Loucy (cell line): ENCODE measurements around the gene IL17RD.

Source experiments
- H2AFZ ChIP-seq: fragments of 200-600 bp; sonication (generic); 2 replicates; pipeline ENCODE4 v1.6.0; 2016; ENCODE audit warnings: antibody characterized with exemption, mild to moderate bottlenecking, low read length, moderate library complexity
- H3F3A ChIP-seq: fragments of 200-600 bp; 2 replicates; pipeline ENCODE4 v1.6.0; 2016; ENCODE audit warnings: antibody characterized with exemption, low read depth, mild to moderate bottlenecking
- H3K27me3 ChIP-seq: fragments of 200-600 bp; sonication (generic); 2 replicates; pipeline ENCODE4 v1.6.1; 2014; ENCODE audit warnings: low read length, mild to moderate bottlenecking; ENCODE audit not compliant: insufficient read depth, poor library complexity, severe bottlenecking
- H3K36me3 ChIP-seq: fragments of 200-600 bp; sonication (generic); 2 replicates; pipeline ENCODE4 v1.6.1; 2016; ENCODE audit warnings: low read length; ENCODE audit not compliant: insufficient read depth
- H3K4me1 ChIP-seq: fragments of 200-600 bp; sonication (generic); 2 replicates; pipeline ENCODE4 v1.5.1; 2014; ENCODE audit warnings: low read length, mild to moderate bottlenecking; ENCODE audit not compliant: insufficient read depth, poor library complexity, severe bottlenecking
- H3K4me2 ChIP-seq: fragments of 200-600 bp; sonication (generic); 2 replicates; pipeline ENCODE4 v1.6.0; 2014; ENCODE audit warnings: antibody characterized with exemption, low read length, low read depth, mild to moderate bottlenecking; ENCODE audit not compliant: poor library complexity, severe bottlenecking
- H3K4me3 ChIP-seq: fragments of 200-600 bp; sonication (generic); 2 replicates; pipeline ENCODE4 v1.5.1; 2014; ENCODE audit warnings: low read length, mild to moderate bottlenecking, mixed read lengths; ENCODE audit not compliant: poor library complexity, severe bottlenecking
- H3K79me2 ChIP-seq: fragments of 200-600 bp; sonication (generic); 2 replicates; pipeline ENCODE4 v1.6.1; 2014; ENCODE audit warnings: low read length; ENCODE audit not compliant: insufficient read depth
- H3K9ac ChIP-seq: fragments of 200-600 bp; sonication (generic); 2 replicates; pipeline ENCODE4 v1.6.0; 2014; ENCODE audit warnings: mild to moderate bottlenecking, low read depth, low read length, moderate library complexity; ENCODE audit not compliant: poor library complexity, severe bottlenecking
- H3K9me2 ChIP-seq: fragments of 200-600 bp; sonication (generic); replicated peaks from 2 replicates; pipeline ENCODE4 v1.6.1; 2016; ENCODE audit warnings: low read depth, low read length, mixed read lengths
- H3K9me3 ChIP-seq: fragments of 200-600 bp; sonication (generic); 2 replicates; pipeline ENCODE4 v1.6.1; 2014; ENCODE audit warnings: mild to moderate bottlenecking, antibody characterized with exemption, low read length, low read depth; ENCODE audit not compliant: insufficient read depth
- H4K20me1 ChIP-seq: fragments of 200-600 bp; sonication (generic); 2 replicates; pipeline ENCODE4 v1.6.0; 2014; ENCODE audit warnings: antibody characterized with exemption, low read length, mild to moderate bottlenecking; ENCODE audit not compliant: insufficient read depth, poor library complexity, severe bottlenecking
- EZH2phosphoT487 ChIP-seq: fragments of 200-600 bp; IDR thresholded peaks from 2 replicates; pipeline ENCODE4 v1.6.1; 2018; ENCODE audit warnings: antibody characterized with exemption, mild to moderate bottlenecking, moderate library complexity, borderline replicate concordance
- TF ChIP-seq, protein P1 (sequence below): fragments of 200-600 bp; sonication (generic); conservative IDR thresholded peaks from 2 replicates; pipeline ENCODE4 v1.5.1; 2014; ENCODE audit warnings: mild to moderate bottlenecking, antibody characterized with exemption, low read length

IL17RD gene

DNA sequence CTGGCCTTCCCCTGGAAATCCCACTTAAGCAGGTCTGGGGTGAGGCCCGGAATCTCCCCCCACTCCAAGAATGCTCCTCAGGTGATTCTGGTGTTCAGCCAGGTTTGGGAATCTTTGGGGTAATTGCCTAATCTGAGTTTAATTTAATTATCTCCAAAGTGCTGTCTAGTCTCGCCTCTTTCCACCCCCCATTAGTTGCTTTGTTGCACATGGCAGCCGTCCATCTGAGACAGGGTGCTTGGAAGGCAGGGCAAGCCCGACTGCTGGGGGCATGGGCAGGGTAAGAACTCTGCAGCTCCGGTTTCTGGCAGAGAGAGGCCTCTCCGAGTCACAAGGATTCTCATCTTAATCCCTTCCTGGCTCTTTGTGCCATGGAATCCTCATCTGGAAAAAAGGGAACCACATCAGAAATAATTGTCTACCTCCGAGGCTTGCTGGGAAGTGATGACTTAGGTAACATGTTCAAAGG lies 15.0 kb downstream of the IL17RD start:
- Histone ChIP-seq H3K4me2 (no peak overlapping the region), H2AFZ (no peak overlapping the region), H3K9me2 (no peaks in the 10 kb centered on the region), H4K20me1 (no peaks in the 10 kb centered on the region), H3K27me3 (no peaks in the 10 kb centered on the region), H3F3A (no peaks in the 10 kb centered on the region), H3K4me3 (no peak overlapping the region), H3K36me3 (no peaks in the 10 kb centered on the region), H3K9me3 (no peaks in the 10 kb centered on the region), H3K79me2 (no peaks in the 10 kb centered on the region), H3K4me1 (peaks cover 12% of the 10 kb centered on the region), H3K9ac (no peak overlapping the region)
- TF ChIP-seq, protein P1, sequence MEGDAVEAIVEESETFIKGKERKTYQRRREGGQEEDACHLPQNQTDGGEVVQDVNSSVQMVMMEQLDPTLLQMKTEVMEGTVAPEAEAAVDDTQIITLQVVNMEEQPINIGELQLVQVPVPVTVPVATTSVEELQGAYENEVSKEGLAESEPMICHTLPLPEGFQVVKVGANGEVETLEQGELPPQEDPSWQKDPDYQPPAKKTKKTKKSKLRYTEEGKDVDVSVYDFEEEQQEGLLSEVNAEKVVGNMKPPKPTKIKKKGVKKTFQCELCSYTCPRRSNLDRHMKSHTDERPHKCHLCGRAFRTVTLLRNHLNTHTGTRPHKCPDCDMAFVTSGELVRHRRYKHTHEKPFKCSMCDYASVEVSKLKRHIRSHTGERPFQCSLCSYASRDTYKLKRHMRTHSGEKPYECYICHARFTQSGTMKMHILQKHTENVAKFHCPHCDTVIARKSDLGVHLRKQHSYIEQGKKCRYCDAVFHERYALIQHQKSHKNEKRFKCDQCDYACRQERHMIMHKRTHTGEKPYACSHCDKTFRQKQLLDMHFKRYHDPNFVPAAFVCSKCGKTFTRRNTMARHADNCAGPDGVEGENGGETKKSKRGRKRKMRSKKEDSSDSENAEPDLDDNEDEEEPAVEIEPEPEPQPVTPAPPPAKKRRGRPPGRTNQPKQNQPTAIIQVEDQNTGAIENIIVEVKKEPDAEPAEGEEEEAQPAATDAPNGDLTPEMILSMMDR = no peak
- no peak for TF ChIP-seq EZH2phosphoT487

DNA sequence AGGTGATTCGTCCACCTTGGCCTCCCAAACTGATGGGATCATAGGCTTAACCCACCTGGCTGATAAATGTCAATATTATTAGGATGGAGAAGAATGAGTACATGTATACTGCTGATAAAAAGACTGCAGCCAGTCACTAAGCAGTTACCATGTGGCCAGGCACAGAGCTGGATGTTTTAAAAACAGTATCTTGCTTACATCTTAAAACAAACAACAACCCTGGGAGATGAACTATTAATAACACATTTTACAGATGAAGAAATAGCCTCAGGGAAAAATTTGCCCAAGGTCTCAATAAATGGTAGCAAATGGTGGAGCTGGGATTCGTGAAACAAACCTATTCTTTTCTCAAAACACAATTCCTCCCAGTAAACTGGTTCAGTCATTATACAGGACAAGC lies 18.1 kb downstream of the IL17RD start:
- H3K9ac ChIP-seq = no peak overlapping the region
- H3K4me3 ChIP-seq = no peak overlapping the region
- H3K4me2 ChIP-seq = no peak overlapping the region
- no peaks in the 10 kb centered on the region for H3K36me3 ChIP-seq
- peaks cover 10% of the 10 kb centered on the region for H3K4me1 ChIP-seq
- TF ChIP-seq EZH2phosphoT487 = no peak
- TF ChIP-seq, protein P1 = no peak
- no peak overlapping the region for H2AFZ ChIP-seq
- H3K9me2 ChIP-seq = no peaks in the 10 kb centered on the region
- no peaks in the 10 kb centered on the region for H3F3A ChIP-seq
- no peaks in the 10 kb centered on the region for H3K9me3 ChIP-seq
- no peaks in the 10 kb centered on the region for H3K27me3 ChIP-seq
- no peaks in the 10 kb centered on the region for H4K20me1 ChIP-seq
- no peaks in the 10 kb centered on the region for H3K79me2 ChIP-seq

DNA sequence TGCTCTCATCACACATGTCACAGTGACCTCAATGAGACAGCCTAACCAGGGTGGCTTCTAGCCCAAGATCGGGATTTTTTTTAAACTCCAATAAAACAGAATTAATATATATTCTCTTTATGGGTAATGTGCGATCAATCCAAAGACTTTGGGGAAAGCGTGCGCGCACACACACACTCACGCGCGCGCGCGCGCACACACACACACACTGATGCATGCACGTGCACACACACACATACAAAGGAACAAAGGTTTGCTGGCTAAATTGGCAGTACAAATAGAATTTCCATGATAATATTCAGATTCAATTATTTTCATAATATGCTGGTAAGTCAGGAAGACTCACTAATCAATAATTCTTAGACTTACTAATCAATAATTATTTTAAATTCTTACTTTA lies 19.3 kb downstream of the IL17RD start:
- no peaks in the 10 kb centered on the region for H4K20me1 ChIP-seq
- no peak overlapping the region for H2AFZ ChIP-seq
- peaks cover 10% of the 10 kb centered on the region for H3K4me1 ChIP-seq
- no peaks in the 10 kb centered on the region for H3K79me2 ChIP-seq
- H3F3A ChIP-seq = no peaks in the 10 kb centered on the region
- no peaks in the 10 kb centered on the region for H3K36me3 ChIP-seq
- H3K9me2 ChIP-seq = no peaks in the 10 kb centered on the region
- H3K4me3 ChIP-seq = no peak overlapping the region
- no peak overlapping the region for H3K9ac ChIP-seq
- no peaks in the 10 kb centered on the region for H3K9me3 ChIP-seq
- H3K4me2 ChIP-seq = no peak overlapping the region
- no peak for TF ChIP-seq EZH2phosphoT487
- TF ChIP-seq, protein P1 = no peak
- no peaks in the 10 kb centered on the region for H3K27me3 ChIP-seq
